IPS-18a (cell line): ENCODE results near the gene KLF3.
"Not testable (repeated sequence)": the region's sequence is repeated elsewhere in the genome, so short reads cannot be mapped to it uniquely, and the experiment has no call there.

Experiments
- H3K27ac ChIP-seq: one replicate; pipeline ENCODE4 v1.5.1; 2013; ENCODE audit warnings: low read length
- H3K27me3 ChIP-seq: one replicate; pipeline ENCODE4 v1.6.1; 2013; ENCODE audit warnings: mild to moderate bottlenecking, low read length; ENCODE audit not compliant: control insufficient read depth, insufficient read depth
- H3K36me3 ChIP-seq: one replicate; pipeline ENCODE4 v1.6.1; 2013; ENCODE audit warnings: low read depth, low read length; ENCODE audit not compliant: control insufficient read depth
- H3K4me1 ChIP-seq: one replicate; pipeline ENCODE4 v1.6.1; 2013; ENCODE audit warnings: low read depth, low read length; ENCODE audit not compliant: control insufficient read depth
- H3K4me3 ChIP-seq: one replicate; pipeline ENCODE4 v1.5.1; 2013; ENCODE audit warnings: low read length
- H3K9ac ChIP-seq: one replicate; pipeline ENCODE4 v1.6.1; 2013; ENCODE audit warnings: mild to moderate bottlenecking, low read length, moderate library complexity
- H3K9me3 ChIP-seq: one replicate; pipeline ENCODE4 v1.6.1; 2013; ENCODE audit warnings: low read depth, low read length; ENCODE audit not compliant: control insufficient read depth

Gene KLF3

GRCh38 chr4:38663801-38664705 is at the start of gene KLF3:
Gene KLF3 (plus strand): TSS chr4:38664199. CDS start chr4:38680626, 16,427 bp downstream.
- peaks cover 29% of the 10 kb centered on the region for H3K27me3 ChIP-seq
- H3K27ac ChIP-seq, result peak within 1 kb of the TSS; percentile 73
- H3K4me3 ChIP-seq, result peak within 1 kb of the TSS; percentile 88
- no peaks in the 10 kb centered on the region for H3K9me3 ChIP-seq
- peaks cover 38% of the 10 kb centered on the region for H3K4me1 ChIP-seq
- H3K9ac ChIP-seq, result peak within 1 kb of the TSS; percentile 84
- no peaks in the 10 kb centered on the region for H3K36me3 ChIP-seq

DNA sequence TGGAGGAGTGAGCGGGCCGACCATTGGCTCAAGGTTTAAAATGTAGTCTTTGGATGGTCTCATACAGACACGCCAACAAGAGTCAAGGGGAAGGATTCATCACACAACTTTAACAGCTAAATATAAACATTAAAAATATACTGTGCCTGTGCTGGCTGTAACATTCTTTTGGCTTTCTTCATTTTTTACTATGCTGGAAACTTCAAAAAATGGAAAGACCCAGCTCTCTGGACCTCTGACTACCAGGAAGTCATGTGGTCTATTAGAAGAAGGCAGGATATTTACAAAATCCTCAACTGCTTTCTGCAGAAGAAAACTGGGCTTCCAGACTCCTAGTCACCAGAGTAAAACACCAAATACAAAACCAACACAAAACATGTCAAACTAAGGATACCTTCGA is 49.8 kb upstream of the KLF3 start:
- no peak overlapping the region for H3K27ac ChIP-seq
- H3K4me3 ChIP-seq, result no peak overlapping the region
- no peaks in the 10 kb centered on the region for H3K9me3 ChIP-seq
- no peak overlapping the region for H3K9ac ChIP-seq
- H3K4me1 ChIP-seq, result peaks cover 5% of the 10 kb centered on the region
- no peaks in the 10 kb centered on the region for H3K36me3 ChIP-seq
- no peaks in the 10 kb centered on the region for H3K27me3 ChIP-seq

DNA sequence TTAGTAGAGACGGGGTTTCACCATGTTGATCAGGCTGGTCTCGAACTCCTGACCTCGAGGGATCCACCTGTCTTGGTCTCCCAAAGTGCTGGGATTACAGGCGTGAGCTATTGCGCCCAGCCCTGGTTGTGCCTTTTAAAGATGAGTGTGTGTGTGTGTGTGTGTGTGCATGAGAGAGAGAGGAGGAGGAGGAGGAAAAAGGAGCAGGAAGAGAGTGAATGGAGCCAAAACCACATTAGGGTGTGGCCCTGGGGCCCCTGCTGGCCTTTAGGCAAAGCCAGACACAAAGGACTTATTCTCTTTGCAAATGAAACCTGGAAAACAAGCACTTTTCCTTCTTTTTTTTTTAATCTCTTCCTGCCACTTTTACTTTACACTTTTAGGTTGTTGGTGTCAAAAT is 48.2 kb upstream of the KLF3 start:
- Histone ChIP-seq H3K9ac (no peak overlapping the region), H3K9me3 (no peaks in the 10 kb centered on the region), H3K27me3 (no peaks in the 10 kb centered on the region), H3K4me3 (no peak overlapping the region), H3K4me1 (peaks cover 5% of the 10 kb centered on the region), H3K36me3 (no peaks in the 10 kb centered on the region), H3K27ac (no peak overlapping the region)

DNA sequence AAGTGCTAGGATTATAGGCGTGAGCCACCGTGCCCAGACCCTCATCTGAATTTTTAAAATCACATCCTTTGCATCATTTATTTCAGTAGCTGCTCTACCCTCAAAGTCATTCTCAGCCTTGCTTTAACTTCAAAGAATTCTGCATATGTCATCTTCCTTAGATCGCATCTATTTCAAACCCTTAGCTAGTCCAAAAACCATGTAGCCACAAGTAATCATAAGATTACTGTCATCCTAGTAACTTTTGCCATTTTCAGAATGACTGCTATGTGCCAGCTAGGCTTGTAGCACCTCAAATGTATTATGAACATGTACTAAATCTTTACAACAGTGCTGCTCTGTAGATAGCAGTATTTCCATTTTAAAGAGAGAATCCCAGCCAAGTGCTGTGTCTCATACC is 45.5 kb upstream of the KLF3 start:
- no peaks in the 10 kb centered on the region for H3K9me3 ChIP-seq
- H3K4me1 ChIP-seq, result no peaks in the 10 kb centered on the region
- no peak overlapping the region for H3K9ac ChIP-seq
- no peaks in the 10 kb centered on the region for H3K27me3 ChIP-seq
- H3K27ac ChIP-seq, result no peak overlapping the region
- H3K36me3 ChIP-seq, result no peaks in the 10 kb centered on the region
- H3K4me3 ChIP-seq, result no peak overlapping the region

DNA sequence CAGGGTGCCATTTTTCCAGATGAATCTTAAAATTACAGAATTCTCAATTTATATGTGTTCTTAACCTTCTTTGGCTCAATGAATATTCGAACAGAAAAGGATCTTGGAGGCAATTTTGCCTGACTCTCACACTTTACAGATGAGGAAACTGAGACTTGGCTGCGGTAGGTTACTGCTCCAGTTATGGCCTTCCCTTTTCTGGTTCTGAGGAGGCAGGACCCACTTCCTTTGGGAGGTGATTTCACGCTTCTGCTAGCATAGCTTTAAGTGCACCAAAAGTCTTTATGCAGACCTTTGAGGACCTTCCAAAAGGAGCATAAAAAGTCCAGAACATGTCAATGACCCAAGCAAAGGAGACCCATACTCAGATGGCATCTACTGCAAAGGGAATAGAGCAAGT is 44.7 kb upstream of the KLF3 start:
- no peak overlapping the region for H3K9ac ChIP-seq
- no peaks in the 10 kb centered on the region for H3K4me1 ChIP-seq
- no peaks in the 10 kb centered on the region for H3K27me3 ChIP-seq
- no peaks in the 10 kb centered on the region for H3K36me3 ChIP-seq
- H3K27ac ChIP-seq, result no peak overlapping the region
- no peak overlapping the region for H3K4me3 ChIP-seq
- H3K9me3 ChIP-seq, result no peaks in the 10 kb centered on the region

DNA sequence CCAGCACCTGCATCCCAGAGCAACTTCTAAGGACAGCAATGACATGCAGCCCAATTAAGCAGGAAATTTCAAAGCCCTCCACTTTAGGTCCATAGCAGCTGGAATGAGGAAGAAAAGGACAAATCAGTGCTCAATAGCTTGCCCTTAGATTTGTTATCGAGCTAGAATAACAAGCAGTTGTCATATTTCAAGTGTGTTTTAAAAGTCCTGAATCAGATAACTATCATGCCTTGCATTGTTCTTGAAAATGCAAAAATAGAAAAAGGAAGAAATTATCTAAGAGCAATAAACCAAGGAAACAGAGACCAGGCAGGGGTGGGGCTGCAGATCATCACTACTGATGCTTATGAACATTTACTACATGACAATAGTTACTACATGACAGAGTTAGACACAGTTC is 43.9 kb upstream of the KLF3 start:
- no peak overlapping the region for H3K27ac ChIP-seq

DNA sequence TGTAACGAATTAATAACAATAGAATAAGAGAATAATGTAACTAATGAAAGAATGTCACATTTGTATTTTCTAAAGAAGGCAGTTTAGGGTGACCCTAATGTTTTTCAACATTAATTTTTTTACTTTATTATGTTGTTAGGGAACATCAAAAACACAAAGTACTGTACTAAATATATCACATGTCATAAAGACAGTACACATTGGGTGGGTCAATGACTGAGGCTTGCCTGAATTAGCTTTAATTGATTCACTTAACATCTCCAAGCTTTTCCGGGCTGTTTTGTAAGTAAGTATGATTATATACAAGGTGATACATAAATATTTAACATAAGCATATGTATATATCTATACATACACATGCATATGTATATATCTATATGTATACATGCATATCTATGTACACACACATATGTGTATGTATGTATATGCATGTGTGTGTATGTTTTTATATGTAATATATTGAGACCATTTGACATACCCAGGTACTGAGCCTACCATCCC is 43.4 kb upstream of the KLF3 start:
- Histone ChIP-seq H3K27ac (no peak overlapping the region), H3K36me3 (no peaks in the 10 kb centered on the region), H3K9me3 (no peaks in the 10 kb centered on the region), H3K4me1 (no peaks in the 10 kb centered on the region), H3K27me3 (no peaks in the 10 kb centered on the region), H3K9ac (no peak overlapping the region), H3K4me3 (no peak overlapping the region)

More for the DNA sequence above, 43.9 kb upstream of the KLF3 start:
- H3K36me3 ChIP-seq, result no peaks in the 10 kb centered on the region
- no peaks in the 10 kb centered on the region for H3K4me1 ChIP-seq
- no peaks in the 10 kb centered on the region for H3K9me3 ChIP-seq
- H3K27me3 ChIP-seq, result no peaks in the 10 kb centered on the region
- no peak overlapping the region for H3K9ac ChIP-seq
- H3K4me3 ChIP-seq, result no peak overlapping the region

DNA sequence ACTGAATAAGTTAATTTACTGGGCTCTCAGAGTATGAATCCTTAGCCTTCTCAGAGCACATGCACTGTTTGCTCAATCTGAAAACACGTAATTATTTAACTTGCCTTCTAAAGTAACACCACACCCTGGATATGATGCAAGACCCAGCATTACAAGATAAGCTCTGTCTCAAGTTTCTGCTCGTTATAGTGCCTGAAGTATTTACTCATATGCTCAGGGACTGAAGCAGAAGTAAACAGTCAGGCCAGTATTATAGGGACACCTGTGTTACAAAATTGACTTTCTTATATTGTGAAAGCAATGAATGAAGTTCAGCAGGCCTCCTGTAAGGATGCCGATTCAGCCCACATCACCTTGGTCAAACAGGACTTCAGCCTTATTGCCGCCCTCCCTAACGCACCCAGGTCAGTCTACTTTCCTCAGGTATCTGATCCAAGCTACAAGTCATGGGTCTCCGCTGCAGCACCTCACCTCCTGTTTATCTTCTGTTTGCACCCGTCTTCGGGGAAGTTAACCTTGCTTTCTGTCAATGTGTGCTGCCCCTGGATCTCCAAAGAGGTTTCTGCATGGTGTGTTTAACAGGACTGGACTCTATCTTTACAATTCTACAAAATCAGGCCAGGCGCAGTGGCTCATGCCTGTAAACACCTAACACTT is 42.8 kb upstream of the KLF3 start:
- no peaks in the 10 kb centered on the region for H3K27me3 ChIP-seq

GRCh38 chr4:38621831-38622230 is 42.2 kb upstream of the KLF3 start:
- Histone ChIP-seq H3K27ac (no peak overlapping the region), H3K9ac (no peak overlapping the region), H3K4me3 (no peak overlapping the region), H3K27me3 (no peaks in the 10 kb centered on the region), H3K9me3 (no peaks in the 10 kb centered on the region), H3K36me3 (no peaks in the 10 kb centered on the region), H3K4me1 (no peaks in the 10 kb centered on the region)

More for the DNA sequence above, 42.8 kb upstream of the KLF3 start:
- Histone ChIP-seq H3K4me1 (no peaks in the 10 kb centered on the region), H3K4me3 (no peak overlapping the region), H3K9me3 (no peaks in the 10 kb centered on the region), H3K9ac (no peak overlapping the region), H3K27ac (no peak overlapping the region), H3K36me3 (no peaks in the 10 kb centered on the region)

- not testable (repeated sequence) for H3K27ac ChIP-seq
Observed at GRCh38 chr4:38622340-38622739, 41.7 kb upstream of the KLF3 start.

DNA sequence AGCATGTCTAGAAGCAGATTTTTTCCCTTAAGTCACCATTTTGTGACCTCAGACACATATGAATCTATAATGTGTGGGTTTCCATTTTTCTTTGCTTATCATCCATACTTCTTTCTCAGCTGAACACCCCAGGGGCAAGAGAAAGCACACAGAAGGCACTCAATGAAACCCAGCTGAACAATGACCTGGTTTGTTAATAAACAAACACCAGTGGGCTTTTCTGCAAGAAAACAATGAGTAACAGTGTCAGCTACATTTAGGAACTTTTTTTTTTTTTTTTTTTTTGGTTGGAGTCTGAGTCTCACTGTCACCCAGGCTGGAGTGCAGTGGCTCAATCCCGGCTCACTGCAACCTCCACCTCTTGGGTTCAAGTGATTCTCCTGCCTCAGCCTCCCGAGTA is 40.7 kb upstream of the KLF3 start:
- no peak overlapping the region for H3K4me3 ChIP-seq
- H3K36me3 ChIP-seq, result no peaks in the 10 kb centered on the region
- no peaks in the 10 kb centered on the region for H3K9me3 ChIP-seq
- no peaks in the 10 kb centered on the region for H3K27me3 ChIP-seq
- H3K9ac ChIP-seq, result no peak overlapping the region
- no peaks in the 10 kb centered on the region for H3K4me1 ChIP-seq
- H3K27ac ChIP-seq, result no peak overlapping the region

More at GRCh38 chr4:38622340-38622739, 41.7 kb upstream of the KLF3 start:
- H3K9me3 ChIP-seq, H3K4me1 ChIP-seq, H3K4me3 ChIP-seq, H3K9ac ChIP-seq, H3K27me3 ChIP-seq, H3K36me3 ChIP-seq: not testable (repeated sequence)
